Stimulated activated CD8-positive, alpha-beta memory T cell treated with anti-CD3 and anti-CD28 coated beads, Interleukin-7, amount 100 ng/mL, for 48 hours (primary cell): ENCODE measurements around the gene RPH3AL.

Source experiments
- DNase-seq, 2 donors: peaks; one replicate each; pipeline ENCODE4 v3.0.0-alpha.2; 2020; ENCODE audit warnings: low read depth in 1 of 2; ENCODE audit errors: extremely low read depth in 1 of 2

Gene RPH3AL

DNA sequence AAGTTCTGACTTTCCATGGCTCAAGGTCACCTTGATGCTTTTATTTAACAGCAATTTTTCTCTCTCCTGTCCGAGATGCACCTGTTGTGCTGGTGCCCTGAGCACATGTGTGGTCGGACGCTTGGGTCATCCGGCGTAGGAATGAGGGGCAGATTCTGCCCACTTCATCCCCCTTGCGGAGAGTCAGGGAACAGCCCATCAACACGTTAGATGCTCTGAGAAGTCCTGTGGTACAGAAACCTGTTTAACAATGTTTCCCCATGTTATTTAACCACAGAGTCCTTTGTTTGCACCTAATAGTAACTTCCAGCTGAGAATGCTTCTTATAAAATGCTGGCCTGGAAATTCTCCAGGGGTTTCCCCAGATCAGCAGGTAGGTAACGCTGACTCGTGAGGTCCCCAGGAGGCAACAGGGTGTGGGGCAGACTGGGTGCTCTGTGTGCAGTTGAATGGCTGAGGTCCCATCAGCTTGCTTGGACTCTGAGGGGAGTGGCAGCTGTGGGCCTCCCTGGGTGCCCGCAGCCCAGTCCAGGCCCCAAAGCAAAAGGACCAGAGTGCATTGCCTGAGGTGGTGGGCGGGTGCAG is 189.0 kb downstream of the RPH3AL start:
- no peak for DNase-seq

DNA sequence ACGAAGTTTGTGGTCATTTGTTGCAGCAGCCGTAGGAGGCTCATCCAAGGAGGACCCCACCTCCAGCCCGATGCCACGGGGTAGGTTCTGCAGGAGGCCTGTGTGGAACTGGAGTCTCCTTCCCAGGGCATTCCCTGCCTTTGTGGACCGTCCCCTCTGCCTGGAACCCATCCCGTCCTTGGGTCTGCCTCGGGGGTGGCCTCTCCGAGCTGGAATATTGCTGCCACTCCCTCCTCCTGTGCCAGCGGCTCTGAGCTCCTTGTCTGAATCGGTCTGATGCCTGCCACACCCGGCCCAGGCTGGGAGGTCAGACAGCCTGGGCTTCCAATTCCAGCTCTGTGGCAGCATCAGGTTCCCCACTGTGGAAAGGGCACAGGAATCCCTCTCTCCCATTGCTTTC is 189.9 kb downstream of the RPH3AL start:
- no peak for DNase-seq
